Keratinocyte (primary cell): ENCODE results near the gene MARK1. TPM values are rescaled to one million over a fixed set of nuclear protein-coding genes. Genes with fewer than 3 reads are reported as not detected.

Experiments
- DNase-seq: peaks from one replicate; pipeline ENCODE4 v3.0.0-alpha.2; 2011; ENCODE audit warnings: low read depth, missing footprints, low spot score
- FAIRE-seq: peaks from 2 replicates; lab custom pipeline; 2011; peaks lifted over from hg19 to GRCh38; lab: Jason Lieb, UNC
- H2AFZ ChIP-seq: 2 replicates; pipeline ENCODE4 v1.6.0; 2012; ENCODE audit warnings: low read length, control low read depth, inconsistent platforms; ENCODE audit not compliant: control insufficient read depth
- H3K27ac ChIP-seq: 2 replicates; pipeline ENCODE4 v1.5.1; 2011; ENCODE audit warnings: low read length; ENCODE audit not compliant: control insufficient read depth, insufficient read depth
- H3K27me3 ChIP-seq: 3 replicates; pipeline ENCODE4 v1.6.0; 2011; ENCODE audit warnings: low read length; ENCODE audit not compliant: control insufficient read depth, insufficient read depth; ENCODE audit errors: extremely low read depth
- H3K36me3 ChIP-seq, 2 experiments: 2 replicates in 1 of 2; 3 replicates in 1 of 2; pipeline ENCODE4 v1.5.1; 2011; ENCODE audit warnings: low read length in 2 of 2, mild to moderate bottlenecking in 1 of 2; ENCODE audit not compliant: control insufficient read depth in 2 of 2, insufficient read depth in 2 of 2; ENCODE audit errors: extremely low read depth in 1 of 2
- H3K4me1 ChIP-seq: 3 replicates; pipeline ENCODE4 v1.5.1; 2011; ENCODE audit warnings: low read length; ENCODE audit not compliant: control insufficient read depth, insufficient read depth; ENCODE audit errors: extremely low read depth
- H3K4me2 ChIP-seq: 3 replicates; pipeline ENCODE4 v1.6.0; 2011; ENCODE audit warnings: low read depth, low read length; ENCODE audit not compliant: control insufficient read depth, insufficient read depth; ENCODE audit errors: extremely low read depth
- H3K4me3 ChIP-seq, 3 experiments: fragments of 200-600 bp in 1 of 3; sonication (generic) in 1 of 3; 2 replicates in 2 of 3; 3 replicates in 1 of 3; pipeline ENCODE4 v1.5.1; 2011 to 2016; ENCODE audit warnings: low read length in 3 of 3, mild to moderate bottlenecking in 3 of 3, control low read depth in 2 of 3, inconsistent platforms in 1 of 3, low read depth in 1 of 3, mixed read lengths in 1 of 3, mixed run types in 1 of 3, moderate library complexity in 1 of 3; ENCODE audit not compliant: control insufficient read depth in 2 of 3, insufficient read depth in 2 of 3; ENCODE audit errors: extremely low read depth in 1 of 3
- H3K79me2 ChIP-seq: 2 replicates; pipeline ENCODE4 v1.6.0; 2012; ENCODE audit warnings: low read length; ENCODE audit not compliant: control insufficient read depth, insufficient read depth
- H3K9ac ChIP-seq: 3 replicates; pipeline ENCODE4 v1.6.0; 2011; ENCODE audit warnings: low read length; ENCODE audit not compliant: control insufficient read depth, insufficient read depth; ENCODE audit errors: extremely low read depth
- H3K9me1 ChIP-seq: 3 replicates; pipeline ENCODE4 v1.6.0; 2011; ENCODE audit warnings: low read length; ENCODE audit not compliant: control insufficient read depth, insufficient read depth; ENCODE audit errors: extremely low read depth
- H3K9me3 ChIP-seq: 2 replicates; pipeline ENCODE4 v1.5.1; 2012; ENCODE audit warnings: low read depth, low read length; ENCODE audit not compliant: control insufficient read depth
- H4K20me1 ChIP-seq: 3 replicates; pipeline ENCODE4 v1.6.0; 2011; ENCODE audit warnings: low read length; ENCODE audit not compliant: control insufficient read depth, insufficient read depth; ENCODE audit errors: extremely low read depth
- CTCF ChIP-seq, 3 experiments: IDR thresholded peaks in 1 of 3; conservative IDR thresholded peaks in 1 of 3; optimal IDR thresholded peaks in 1 of 3; 2 replicates in 2 of 3; 3 replicates in 1 of 3; pipeline versions ENCODE3 to v1.5.1; 2011; ENCODE audit warnings: low read length in 3 of 3, mild to moderate bottlenecking in 3 of 3, moderate library complexity in 2 of 3, control low read depth in 1 of 3, inconsistent platforms in 1 of 3; ENCODE audit not compliant: insufficient read depth in 2 of 3; ENCODE audit errors: extremely low read depth in 1 of 3
- EZH2 ChIP-seq: IDR thresholded peaks from one replicate; pipeline ENCODE4 v1.6.1; 2012; ENCODE audit warnings: inconsistent platforms, mild to moderate bottlenecking, low read length, moderate library complexity
- dilution Hi-C: fragments of 300-500 bp; cut with MboI; formaldehyde crosslinking; loops from one replicate; pipeline ENCODE4 v1.7.0; 2020; ENCODE audit warnings: low sequenced_read_pairs; ENCODE audit not compliant: extremely low pct_ligation_motif_present
- polyA plus RNA-seq, 5 experiments: library from polyadenylated mRNA; depleted of rRNA in 3 of 5; stranded (reverse) in 3 of 5; stranded (forward) in 1 of 5; unstranded in 1 of 5; fragments of >200 nt; gene quantifications; 1 replicate in 1 of 5; 2 replicates in 3 of 5; 3 replicates in 1 of 5; pipeline versions ENCODE4 v1.2.1 to v1.2.3, GENCODE V29; 2011 to 2012; ENCODE audit warnings: missing spikeins in 2 of 5, low read depth in 1 of 5, low replicate concordance in 1 of 5

MARK1 gene
- polyA plus RNA-seq, 1 donor (not counting 4 experiments of a cell fraction or from before 2014, with no cell fraction given): 8.4 TPM

DNA sequence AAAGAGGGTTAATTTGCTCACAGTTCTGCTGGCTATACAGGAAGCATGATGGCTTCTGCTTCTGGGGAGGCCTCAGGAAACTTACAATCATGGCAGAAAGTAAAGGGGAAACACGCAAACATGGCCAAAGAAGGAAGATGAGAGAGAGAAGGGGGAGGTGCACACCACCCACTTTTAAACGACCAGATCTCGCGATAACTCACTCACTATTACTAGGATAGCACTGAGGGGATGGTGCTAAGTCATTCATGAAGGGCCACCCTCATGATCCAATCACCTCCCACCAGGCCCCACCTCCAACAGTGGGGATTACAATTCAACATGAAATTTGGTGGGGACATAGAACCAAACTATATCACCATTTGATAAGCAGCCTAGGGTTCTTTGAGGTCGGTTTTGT lies 159.9 kb downstream of the MARK1 start:
- dilution Hi-C loops: no loop called here
- DNase-seq: no peak
- no peaks in the 10 kb centered on the region for H4K20me1 ChIP-seq

GRCh38 chr1:220689666-220690065 lies 161.7 kb downstream of the MARK1 start:
- Histone ChIP-seq H4K20me1 (no peaks in the 10 kb centered on the region), H3K27me3 (peaks cover 16% of the 10 kb centered on the region), H3K36me3 (no peaks in the 10 kb centered on the region), H3K9me1 (no peaks in the 10 kb centered on the region), H3K9ac (no peak overlapping the region), H3K9me3 (no peaks in the 10 kb centered on the region), H3K27ac (no peak overlapping the region), H2AFZ (peak overlapping the region; percentile 54), H3K4me1 (peaks cover 6% of the 10 kb centered on the region), H3K4me3 (peak overlapping the region; percentile 61 to 77 (median 66)), H3K4me2 (peak overlapping the region; percentile 90), H3K79me2 (no peaks in the 10 kb centered on the region)
- TF ChIP-seq EZH2 (no peak), CTCF (optimal IDR thresholded peaks at IDR 0.05 in 1 of 3, IDR thresholded peaks at IDR 0.05 in 1 of 3, conservative IDR thresholded peaks at IDR 0.05 in 1 of 3; ENCODE audit: extremely low read depth in 1 of 3, insufficient read depth in 2 of 3, low read length in 3 of 3) (no peak)
- FAIRE-seq (peak; percentile 17), DNase-seq (no peak)
- dilution Hi-C loops: no loop called here

More for the DNA sequence above, 159.9 kb downstream of the MARK1 start:
- Histone ChIP-seq H3K9ac (no peak overlapping the region), H3K4me1 (peaks cover 6% of the 10 kb centered on the region), H3K9me3 (no peaks in the 10 kb centered on the region), H3K9me1 (no peaks in the 10 kb centered on the region), H3K79me2 (no peaks in the 10 kb centered on the region), H2AFZ (no peak overlapping the region), H3K27ac (no peak overlapping the region), H3K4me3 (no peak overlapping the region), H3K4me2 (no peak overlapping the region), H3K27me3 (peaks cover 16% of the 10 kb centered on the region), H3K36me3 (no peaks in the 10 kb centered on the region)
- TF ChIP-seq EZH2 (no peak), CTCF (optimal IDR thresholded peaks at IDR 0.05 in 1 of 3, IDR thresholded peaks at IDR 0.05 in 1 of 3, conservative IDR thresholded peaks at IDR 0.05 in 1 of 3; ENCODE audit: extremely low read depth in 1 of 3, insufficient read depth in 2 of 3, low read length in 3 of 3) (no peak)
- FAIRE-seq: no peak
